Heart left ventricle (tissue), 16 donors: ENCODE results near the gene ACBD3. TPM values are rescaled to one million over a fixed set of nuclear protein-coding genes. Genes with fewer than 3 reads are reported as not detected.

ENCODE experiments used
- ATAC-seq, 4 donors: fragments of 200-7000 bp; cut with Tn5 transposase; one replicate each; pipeline ENCODE4 v1.9.1; 2020 to 2022; ENCODE audit warnings: moderate library complexity in 4 of 4, mild to moderate bottlenecking in 3 of 4, moderate number of reproducible peaks in 1 of 4
- DNase-seq, 5 donors: peaks; one replicate each; pipeline ENCODE4 v3.0.0-alpha.2; 2020
- H3K27ac ChIP-seq, 12 donors: fragments of 200-600 bp; sonication (generic) in 4 of 12; one replicate each; pipeline versions ENCODE4 v1.5.0 to v1.8.0; 2016 to 2022; ENCODE audit warnings: mild to moderate bottlenecking in 2 of 12
- H3K27me3 ChIP-seq, 9 donors: fragments of 200-600 bp; sonication (generic) in 2 of 9; one replicate each; pipeline versions ENCODE4 v1.5.1 to v1.8.0; 2016 to 2022; ENCODE audit warnings: mild to moderate bottlenecking in 3 of 9
- H3K36me3 ChIP-seq, 9 donors: fragments of 200-600 bp; sonication (generic) in 2 of 9; one replicate each; pipeline versions ENCODE4 v1.5.0 to v1.8.0; 2018 to 2022; ENCODE audit warnings: mild to moderate bottlenecking in 2 of 9
- H3K4me1 ChIP-seq, 12 donors: fragments of 200-600 bp; sonication (generic) in 4 of 12; one replicate each; pipeline versions ENCODE4 v1.5.0 to v1.8.0; 2016 to 2022; ENCODE audit warnings: mild to moderate bottlenecking in 3 of 12
- H3K4me3 ChIP-seq, 12 donors: fragments of 200-600 bp; sonication (generic) in 4 of 12; one replicate each; pipeline versions ENCODE4 v1.5.0 to v1.8.0; 2017 to 2022; ENCODE audit warnings: mild to moderate bottlenecking in 9 of 12, moderate library complexity in 4 of 12
- H3K9me3 ChIP-seq, 12 donors: fragments of 200-600 bp; sonication (generic) in 4 of 12; one replicate each; pipeline versions ENCODE4 v1.5.0 to v1.8.0; 2016 to 2022; ENCODE audit warnings: mild to moderate bottlenecking in 1 of 12
- POLR2A ChIP-seq, 2 donors: fragments of 450-650 bp; IDR thresholded peaks; one replicate each; pipeline ENCODE4 v1.6.1; 2017; ENCODE audit warnings: antibody characterized with exemption in 2 of 2, mild to moderate bottlenecking in 2 of 2, moderate library complexity in 2 of 2
- WGBS, 4 donors: extraction: QIAGEN DNeasy Blood & Tissue Kit in 2 of 4; methylation state at CpG; one replicate each; pipeline versions ENCODE4 v1.1.5 to v1.1.7; 2013 to 2018; 5-methylcytosine and 5-hydroxymethylcytosine counted together
- intact Hi-C, 10 donors: fragments of 100-400 bp; cut with DNase I; formaldehyde crosslinking; loops; one replicate each; pipeline versions ENCODE4 v1.11.1 to v1.14.2; 2022
- polyA plus RNA-seq, 2 donors: library from polyadenylated mRNA; stranded (reverse); fragments of 200-250 nt; gene quantifications; one replicate each; pipeline ENCODE4 v1.2.3, GENCODE V29; 2013
- total RNA-seq, 9 donors: library from RNA; depleted of rRNA in 2 of 9; stranded (reverse); fragments of >200 nt in 2 of 9; fragmentation: NEBNext Ultra II Directional in 3 of 9; extraction: Animal tissue kit (Norgen Biotek cat#: 25700) in 3 of 9; gene quantifications; one replicate each; pipeline versions ENCODE4 v1.1.0 to v1.2.4, GENCODE V29; 2016 to 2023
- TF ChIP-seq, protein P1 (sequence below), 12 donors: fragments of 200-600 bp; sonication (generic) in 4 of 12; IDR thresholded peaks; one replicate each; pipeline versions ENCODE4 v1.5.0 to v1.8.0; 2018 to 2022; ENCODE audit warnings: antibody characterized with exemption in 12 of 12, mild to moderate bottlenecking in 5 of 12
- donor health status: ischemic (EF 13 %, LVEDD 7.1; RV severe dilation, severe dysfunction).
- donor health status: healthy with polysubstance abuse.
- donor health status: DM: no; HTN: yes; CAD: no.
- donor health status: DM: no; HTN: no; CAD: no.
- donor health status: ischemic (EF 25% LVEDD 6.9; RV normal size, moderate dysfunction).
- donor health status: ischemic (EF 25% LVEDD 5.7; RV mildly dilated, moderate dysfunction).
- donor health status: healthy.
- donor health status: DM: yes; HTN: yes; CAD: no.
- donor health status: ischemic (EF 35%, LVEDD 5.7; RV mildly dilated, moderate dysfunction).
- donor health status: nonischemic (EF 11% LVEDD 7.7; RV severe dilation, severe dysfunction).
- donor health status: DM: yes; HTN: yes; CAD: no.
- donor health status: PGD.
- donor health status: ischemic (EF 29% LVEDD 5.4; RV normal size, mild dysfunction).
- donor health status: nonischemic (EF 23%, LVEDD 6.1; RV moderate dilation, normal function).

The ACBD3 gene
- total and polyA plus RNA-seq, 11 donors: 9.3 to 39.1 (median 28.0) TPM

DNA sequence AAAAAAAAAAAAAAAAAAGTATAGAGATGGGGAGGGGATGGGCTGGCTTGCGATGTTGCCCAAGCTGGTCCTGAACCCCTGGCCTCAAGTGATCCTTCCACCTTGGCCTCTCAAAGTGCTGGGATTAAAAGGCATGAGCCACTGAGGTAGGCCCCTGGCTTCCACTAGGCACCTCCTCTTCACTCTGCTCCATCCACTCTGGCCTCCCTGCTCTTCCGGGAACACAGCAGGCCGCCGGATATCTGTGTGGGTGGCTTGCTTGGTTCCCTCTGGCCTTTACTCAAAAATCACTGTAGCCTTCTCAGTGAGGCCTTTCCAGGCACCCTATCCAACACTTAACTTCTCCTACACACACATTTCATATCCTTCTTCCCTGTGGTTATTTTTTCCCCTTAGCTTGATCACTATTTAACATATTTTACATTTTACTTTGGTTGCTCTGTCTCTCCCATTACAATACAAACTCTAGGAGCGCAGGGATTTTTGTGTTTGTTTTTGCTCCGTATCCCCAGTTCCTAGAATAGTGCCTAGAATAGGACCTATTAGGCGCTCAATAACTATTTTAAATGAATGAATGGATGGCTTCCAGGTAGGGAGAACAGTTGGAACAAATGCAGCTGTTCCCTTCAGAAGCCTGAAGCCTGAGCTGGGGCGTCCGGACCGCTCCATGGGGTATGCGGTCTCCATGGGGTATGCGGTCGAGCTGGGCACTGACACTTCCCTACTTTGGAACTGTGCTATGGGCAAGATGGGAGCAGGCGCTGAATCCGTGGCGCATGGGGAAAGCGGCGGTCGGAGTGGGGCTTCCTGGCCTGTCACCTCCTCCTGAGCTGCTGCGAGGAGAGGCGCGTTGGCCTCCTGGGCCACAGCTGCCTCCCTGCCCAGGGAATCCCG lies 77.4 kb downstream of the ACBD3 start:
- no peaks in the 10 kb centered on the region for H3K36me3 ChIP-seq
- no peaks in the 10 kb centered on the region for H3K27me3 ChIP-seq
- DNase-seq: peak; percentile 55 to 73 (median 63)
- intact Hi-C loops: no loop called here
- ATAC-seq: peak; percentile 42 to 73 (median 53)
- peak overlapping the region; percentile 36 to 87 (median 68) for H3K4me3 ChIP-seq
- 7 to 12% (median 11%) methylated on average over 23 of the region's 23 CpGs for WGBS, 4 donors
- H3K27ac ChIP-seq: peak overlapping the region; percentile 78 to 100 (median 100)
- no peak for TF ChIP-seq POLR2A (IDR thresholded peaks at IDR 0.05)
- TF ChIP-seq, protein P1, sequence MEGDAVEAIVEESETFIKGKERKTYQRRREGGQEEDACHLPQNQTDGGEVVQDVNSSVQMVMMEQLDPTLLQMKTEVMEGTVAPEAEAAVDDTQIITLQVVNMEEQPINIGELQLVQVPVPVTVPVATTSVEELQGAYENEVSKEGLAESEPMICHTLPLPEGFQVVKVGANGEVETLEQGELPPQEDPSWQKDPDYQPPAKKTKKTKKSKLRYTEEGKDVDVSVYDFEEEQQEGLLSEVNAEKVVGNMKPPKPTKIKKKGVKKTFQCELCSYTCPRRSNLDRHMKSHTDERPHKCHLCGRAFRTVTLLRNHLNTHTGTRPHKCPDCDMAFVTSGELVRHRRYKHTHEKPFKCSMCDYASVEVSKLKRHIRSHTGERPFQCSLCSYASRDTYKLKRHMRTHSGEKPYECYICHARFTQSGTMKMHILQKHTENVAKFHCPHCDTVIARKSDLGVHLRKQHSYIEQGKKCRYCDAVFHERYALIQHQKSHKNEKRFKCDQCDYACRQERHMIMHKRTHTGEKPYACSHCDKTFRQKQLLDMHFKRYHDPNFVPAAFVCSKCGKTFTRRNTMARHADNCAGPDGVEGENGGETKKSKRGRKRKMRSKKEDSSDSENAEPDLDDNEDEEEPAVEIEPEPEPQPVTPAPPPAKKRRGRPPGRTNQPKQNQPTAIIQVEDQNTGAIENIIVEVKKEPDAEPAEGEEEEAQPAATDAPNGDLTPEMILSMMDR (IDR thresholded peaks at IDR 0.05): no peak
- H3K4me1 ChIP-seq: peaks cover 0 to 38% (median 33%) of the 10 kb centered on the region in 12 donors
- H3K9me3 ChIP-seq: no peaks in the 10 kb centered on the region

DNA sequence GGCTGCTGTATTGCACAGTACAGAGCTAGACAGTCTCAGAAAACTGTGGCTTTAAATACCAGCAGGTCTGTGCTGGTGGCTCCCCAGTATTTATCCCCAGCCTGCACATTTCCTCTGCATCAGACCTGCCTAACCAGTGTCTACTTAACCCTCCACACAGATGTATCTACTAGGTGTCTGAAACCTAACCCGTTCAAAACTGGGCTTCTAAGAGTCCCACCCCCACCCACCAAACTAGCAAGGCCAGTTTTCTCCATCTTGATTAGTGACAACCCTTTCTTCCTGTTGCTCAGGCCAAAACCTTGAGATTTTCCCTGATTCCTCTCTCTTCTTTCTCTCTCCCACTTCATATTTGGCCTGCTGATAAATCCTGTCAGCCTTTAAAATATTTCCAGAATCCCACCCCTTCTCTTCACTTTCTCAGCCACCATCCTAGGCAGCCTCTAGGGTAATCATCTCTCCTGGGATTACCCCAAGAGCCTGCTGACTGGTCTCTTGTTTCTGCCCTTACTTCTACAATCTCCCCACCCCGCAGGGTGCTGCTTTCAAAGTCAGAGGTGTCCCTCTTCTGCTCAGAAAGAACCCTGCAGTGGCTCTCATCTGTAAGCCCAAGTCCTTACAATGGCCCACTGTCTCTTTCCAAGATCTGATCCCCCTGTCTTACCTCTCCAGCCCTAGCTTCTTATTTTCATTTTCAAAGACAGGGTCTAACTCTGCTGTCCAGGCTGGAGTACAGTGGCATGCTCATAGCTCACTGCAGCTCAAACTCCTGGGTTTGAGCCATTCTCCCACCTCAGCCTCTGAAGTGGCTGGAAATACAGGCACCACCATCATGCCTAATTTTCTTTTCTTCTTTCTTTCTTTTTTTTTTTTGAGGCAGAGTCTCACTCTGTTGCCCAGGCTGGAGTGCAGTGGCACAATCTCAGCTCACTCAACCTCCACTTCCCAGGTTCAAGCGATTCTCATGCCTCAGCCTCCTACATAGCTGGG lies 78.8 kb downstream of the ACBD3 start:
- Histone ChIP-seq H3K4me1 (peaks cover 0 to 38% (median 33%) of the 10 kb centered on the region in 12 donors), H3K9me3 (no peaks in the 10 kb centered on the region), H3K27me3 (no peaks in the 10 kb centered on the region), H3K36me3 (no peaks in the 10 kb centered on the region), H3K4me3 (no peak overlapping the region), H3K27ac (peak overlapping the region in 9 of 12 donors; percentile 33 to 100 (median 99))
- intact Hi-C loops: no loop called here
- TF ChIP-seq, protein P1 (IDR thresholded peaks at IDR 0.05): no peak
- TF ChIP-seq POLR2A (IDR thresholded peaks at IDR 0.05): no peak
- ATAC-seq (no peak), DNase-seq (no peak)
- WGBS, 4 donors: 75 to 88% (median 79%) methylated on average over 3 of the region's 3 CpGs

DNA sequence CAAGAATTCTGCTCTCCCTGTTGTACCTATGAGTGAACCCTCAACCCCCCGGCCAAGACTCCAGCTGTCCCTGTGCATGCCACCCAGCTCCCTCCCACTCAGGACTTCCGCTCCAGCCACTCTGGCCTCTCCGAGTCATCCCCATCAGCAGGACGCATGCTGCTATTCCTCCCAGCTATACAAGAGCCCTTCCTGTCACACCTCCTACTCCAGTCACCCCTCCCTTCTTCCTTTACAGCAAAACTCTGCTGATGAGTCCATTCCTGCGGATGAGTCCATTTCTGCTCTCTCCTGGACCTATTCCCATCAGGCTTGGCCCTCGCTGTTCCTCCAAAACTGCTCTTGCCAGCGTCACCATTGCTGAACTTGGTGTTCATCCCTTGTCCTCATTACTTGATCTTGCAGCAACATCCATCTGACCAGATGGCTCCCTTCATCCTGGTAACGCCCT lies 81.8 kb downstream of the ACBD3 start:
- intact Hi-C loops: no loop called here
- DNase-seq (no peak), ATAC-seq (no peak)
- 59 to 69% (median 64%) methylated on average over 8 of the region's 8 CpGs for WGBS, 4 donors
- Histone ChIP-seq H3K9me3 (no peaks in the 10 kb centered on the region), H3K4me1 (peaks cover 0 to 29% (median 13%) of the 10 kb centered on the region in 12 donors), H3K27ac (no peak overlapping the region), H3K36me3 (no peaks in the 10 kb centered on the region), H3K27me3 (no peaks in the 10 kb centered on the region), H3K4me3 (no peak overlapping the region)
- TF ChIP-seq, protein P1 (IDR thresholded peaks at IDR 0.05): no peak
- TF ChIP-seq POLR2A (IDR thresholded peaks at IDR 0.05): no peak
